Activated T-helper 2 cell treated with anti-CD3 and anti-CD28 coated beads, Interferon-gamma antibody, Interleukin-2, Interleukin-4, amounts not matched to agents 10 μg/mL and 5 μg/mL and 100 μg/mL, durations not matched to agents 14 hours and 24 hours and 36 hours (primary cell): ENCODE data around the gene FAIM2. TPM values are rescaled to one million over a fixed set of nuclear protein-coding genes. Genes with fewer than 3 reads are reported as not detected.
A peak's percentile ranks its signal among the peaks of the same experiment; 100 is the strongest.

Experiments used
- DNase-seq: peaks from one replicate; pipeline ENCODE4 v3.0.0; 2021; ENCODE audit warnings: low spot score
- H3K27ac Mint-ChIP-seq: one replicate; pipeline ENCODE4 v1.8.0; 2021; ENCODE audit warnings: mixed read lengths
- H3K27me3 Mint-ChIP-seq: one replicate; pipeline ENCODE4 v1.8.0; 2021; ENCODE audit warnings: low read depth, mixed read lengths
- H3K36me3 Mint-ChIP-seq: one replicate; pipeline ENCODE4 v1.8.0; 2021; ENCODE audit warnings: low read depth, mixed read lengths
- H3K4me1 Mint-ChIP-seq: one replicate; pipeline ENCODE4 v1.8.0; 2021; ENCODE audit warnings: low read depth, mixed read lengths
- H3K4me3 Mint-ChIP-seq: one replicate; pipeline ENCODE4 v1.8.0; 2021; ENCODE audit warnings: low read depth, mild to moderate bottlenecking, moderate library complexity, mixed read lengths
- H3K9me3 Mint-ChIP-seq: one replicate; pipeline ENCODE4 v1.8.0; 2021; ENCODE audit warnings: mixed read lengths
- intact Hi-C: fragments of 100-400 bp; cut with micrococcal nuclease; formaldehyde crosslinking; loops from one replicate; pipeline ENCODE4 v1.15.1; 2023
- total RNA-seq: library from RNA; stranded (reverse); gene quantifications from 2 replicates; pipeline ENCODE4 v1.2.3, GENCODE V29; 2022

FAIM2 gene
- total RNA-seq, 1 donor from 2014 or later = 0.23 TPM

- Mint-ChIP-seq H3K4me3 (peak overlapping the region; percentile 72), H3K4me1 (peaks cover 22% of the 10 kb centered on the region), H3K9me3 (no peaks in the 10 kb centered on the region), H3K27me3 (no peaks in the 10 kb centered on the region), H3K36me3 (no peaks in the 10 kb centered on the region), H3K27ac (peak overlapping the region; percentile 92)
- DNase-seq = peak; percentile 77
- intact Hi-C loops = loop anchor here (2.0 to 5.0 kb wide), 2 partner anchors 17 to 78 kb away; no protein-coding TSS in a partner anchor
These were observed 41.8 kb upstream of the FAIM2 start for GRCh38 chr12:49945394-49946080.

DNA sequence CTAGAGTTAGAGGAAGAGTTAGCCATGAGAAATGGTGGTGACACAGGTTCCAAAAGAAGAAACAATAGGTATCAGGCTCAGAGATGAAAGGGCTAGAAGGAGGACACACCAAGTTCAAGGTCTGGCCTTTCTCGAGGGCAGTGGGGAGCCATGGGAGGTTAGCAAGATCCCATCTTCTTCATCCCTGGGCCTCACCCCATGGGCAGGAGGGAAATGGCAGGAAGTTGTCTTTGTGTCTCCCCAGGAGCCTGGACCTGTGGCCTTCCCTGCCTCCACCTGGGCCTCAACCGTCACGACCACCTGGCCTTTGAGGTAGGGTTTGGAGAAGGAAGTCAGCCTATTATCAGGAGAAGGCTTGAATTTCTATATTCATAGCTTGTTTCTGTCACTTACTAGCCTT, 41.0 kb upstream of the FAIM2 start:
- Mint-ChIP-seq H3K4me1 (peaks cover 22% of the 10 kb centered on the region), H3K36me3 (no peaks in the 10 kb centered on the region), H3K4me3 (peak overlapping the region; percentile 22), H3K27me3 (no peaks in the 10 kb centered on the region), H3K27ac (peak overlapping the region; percentile 28), H3K9me3 (no peaks in the 10 kb centered on the region)
- intact Hi-C loops = loop anchor here (5.0 kb wide), 1 partner anchor 77 kb away; no protein-coding TSS in a partner anchor
- no peak for DNase-seq

- Mint-ChIP-seq H3K4me3 (no peak overlapping the region), H3K36me3 (no peaks in the 10 kb centered on the region), H3K4me1 (peaks cover 22% of the 10 kb centered on the region), H3K9me3 (no peaks in the 10 kb centered on the region), H3K27me3 (no peaks in the 10 kb centered on the region), H3K27ac (no peak overlapping the region)
- no peak for DNase-seq
- intact Hi-C loops = no loop called here
These were observed 40.3 kb upstream of the FAIM2 start for GRCh38 chr12:49944046-49944445.

GRCh38 chr12:49943625-49943960, 39.9 kb upstream of the FAIM2 start:
- no peak for DNase-seq
- intact Hi-C loops = no loop called here
- Mint-ChIP-seq H3K36me3 (no peaks in the 10 kb centered on the region), H3K4me1 (peaks cover 22% of the 10 kb centered on the region), H3K4me3 (no peak overlapping the region), H3K27me3 (no peaks in the 10 kb centered on the region), H3K9me3 (no peaks in the 10 kb centered on the region), H3K27ac (no peak overlapping the region)

GRCh38 chr12:49942921-49943624, 39.4 kb upstream of the FAIM2 start:
- no peak overlapping the region for H3K4me3 Mint-ChIP-seq
- H3K36me3 Mint-ChIP-seq = no peaks in the 10 kb centered on the region
- H3K27ac Mint-ChIP-seq = no peak overlapping the region
- intact Hi-C loops = no loop called here
- no peaks in the 10 kb centered on the region for H3K9me3 Mint-ChIP-seq
- no peaks in the 10 kb centered on the region for H3K27me3 Mint-ChIP-seq
- peaks cover 22% of the 10 kb centered on the region for H3K4me1 Mint-ChIP-seq
- DNase-seq = no peak

GRCh38 chr12:49942512-49942893, 38.8 kb upstream of the FAIM2 start:
- peaks cover 22% of the 10 kb centered on the region for H3K4me1 Mint-ChIP-seq
- no peaks in the 10 kb centered on the region for H3K9me3 Mint-ChIP-seq
- H3K27ac Mint-ChIP-seq = peak overlapping the region; percentile 44
- H3K36me3 Mint-ChIP-seq = no peaks in the 10 kb centered on the region
- no peaks in the 10 kb centered on the region for H3K27me3 Mint-ChIP-seq
- intact Hi-C loops = no loop called here
- DNase-seq = no peak
- H3K4me3 Mint-ChIP-seq = no peak overlapping the region

DNA sequence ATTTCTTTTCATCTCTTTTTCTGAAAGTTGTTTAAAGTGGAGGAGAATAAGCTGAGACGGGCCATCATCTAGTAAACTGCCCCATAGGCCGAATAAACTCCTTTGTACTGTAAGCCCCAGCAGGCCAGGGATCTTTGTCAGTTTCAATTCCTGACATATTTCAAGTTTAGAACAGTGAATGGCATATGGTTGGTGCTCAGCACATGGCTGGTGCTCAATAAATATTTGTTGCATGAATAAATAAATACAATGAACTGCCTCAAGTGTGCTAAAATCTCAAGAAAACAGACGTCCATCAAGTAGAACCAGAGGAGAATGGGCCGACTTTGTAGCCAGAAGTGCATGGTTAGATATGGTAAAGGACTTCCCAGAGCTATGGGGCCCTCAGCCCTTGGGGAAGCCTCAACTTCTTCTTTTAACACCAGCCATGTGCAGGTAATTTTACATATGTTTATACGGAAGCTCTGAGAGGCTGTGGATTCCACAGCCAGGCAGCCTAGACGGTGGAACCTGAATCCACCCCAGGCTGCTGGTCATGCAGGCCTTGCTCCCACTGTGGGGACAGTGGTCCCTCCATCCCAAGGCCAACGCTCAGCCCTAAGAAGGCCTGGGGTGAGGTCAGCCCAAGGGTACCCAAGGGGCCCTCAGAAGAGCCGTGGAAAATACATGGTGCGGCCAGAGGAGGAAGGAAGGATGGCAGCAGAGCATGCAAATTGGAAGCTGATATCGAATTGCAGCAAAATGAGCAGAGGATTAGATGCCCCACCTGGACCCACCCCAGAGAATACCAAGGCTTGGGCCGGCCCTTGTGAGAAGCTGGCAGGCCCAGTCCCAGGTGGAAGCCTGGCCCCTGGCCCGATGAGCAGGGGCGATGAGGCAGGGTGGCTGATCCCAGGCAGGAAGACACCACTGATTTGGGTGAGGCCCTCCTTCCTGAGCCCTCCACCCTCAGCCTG, 38.1 kb upstream of the FAIM2 start:
- no peak overlapping the region for H3K27ac Mint-ChIP-seq
- H3K9me3 Mint-ChIP-seq = no peaks in the 10 kb centered on the region
- no peaks in the 10 kb centered on the region for H3K27me3 Mint-ChIP-seq
- H3K4me1 Mint-ChIP-seq = peaks cover 22% of the 10 kb centered on the region
- intact Hi-C loops = no loop called here
- DNase-seq = no peak
- H3K4me3 Mint-ChIP-seq = no peak overlapping the region
- no peaks in the 10 kb centered on the region for H3K36me3 Mint-ChIP-seq

GRCh38 chr12:49939707-49940106, 36.0 kb upstream of the FAIM2 start:
- H3K36me3 Mint-ChIP-seq = no peaks in the 10 kb centered on the region
- DNase-seq = no peak
- peaks cover 1% of the 10 kb centered on the region for H3K27me3 Mint-ChIP-seq
- H3K27ac Mint-ChIP-seq = no peak overlapping the region
- intact Hi-C loops = no loop called here
- H3K4me3 Mint-ChIP-seq = no peak overlapping the region
- H3K9me3 Mint-ChIP-seq = no peaks in the 10 kb centered on the region
- H3K4me1 Mint-ChIP-seq = peaks cover 4% of the 10 kb centered on the region

DNA sequence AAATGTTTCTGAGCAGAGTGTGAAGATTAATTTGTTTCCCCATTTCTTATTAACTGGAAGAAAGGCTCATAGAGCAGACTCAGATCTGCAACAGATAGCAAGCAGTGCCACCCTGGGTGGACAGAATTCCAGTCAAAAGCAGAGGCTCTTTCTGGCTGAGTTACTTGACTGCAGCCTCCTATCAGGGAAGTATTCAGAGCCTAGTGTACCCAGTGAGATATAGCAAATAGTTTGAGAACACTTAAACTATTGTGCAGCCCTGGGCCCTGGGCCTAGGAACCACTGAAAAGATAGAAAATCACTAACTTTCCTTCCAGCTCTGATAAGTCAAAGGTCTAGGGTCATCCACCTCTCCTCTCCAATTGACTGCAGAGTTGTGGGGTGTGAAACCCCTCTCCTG, 35.6 kb upstream of the FAIM2 start:
- no peak overlapping the region for H3K27ac Mint-ChIP-seq
- H3K27me3 Mint-ChIP-seq = peaks cover 3% of the 10 kb centered on the region
- intact Hi-C loops = no loop called here
- H3K4me1 Mint-ChIP-seq = peaks cover 4% of the 10 kb centered on the region
- H3K4me3 Mint-ChIP-seq = no peak overlapping the region
- no peaks in the 10 kb centered on the region for H3K36me3 Mint-ChIP-seq
- no peaks in the 10 kb centered on the region for H3K9me3 Mint-ChIP-seq
- DNase-seq = no peak

- H3K36me3 Mint-ChIP-seq = no peaks in the 10 kb centered on the region
- intact Hi-C loops = no loop called here
- H3K9me3 Mint-ChIP-seq = no peaks in the 10 kb centered on the region
- peaks cover 4% of the 10 kb centered on the region for H3K4me1 Mint-ChIP-seq
- H3K4me3 Mint-ChIP-seq = no peak overlapping the region
- no peak for DNase-seq
- H3K27me3 Mint-ChIP-seq = peaks cover 3% of the 10 kb centered on the region
- H3K27ac Mint-ChIP-seq = no peak overlapping the region
These were observed 34.1 kb upstream of the FAIM2 start for GRCh38 chr12:49937639-49938300.

- Mint-ChIP-seq H3K27ac (no peak overlapping the region), H3K36me3 (no peaks in the 10 kb centered on the region), H3K9me3 (no peaks in the 10 kb centered on the region), H3K4me1 (peaks cover 2% of the 10 kb centered on the region), H3K27me3 (peaks cover 3% of the 10 kb centered on the region), H3K4me3 (no peak overlapping the region)
- DNase-seq = no peak
- intact Hi-C loops = no loop called here
These were observed 33.2 kb upstream of the FAIM2 start for GRCh38 chr12:49936925-49937324.

DNA sequence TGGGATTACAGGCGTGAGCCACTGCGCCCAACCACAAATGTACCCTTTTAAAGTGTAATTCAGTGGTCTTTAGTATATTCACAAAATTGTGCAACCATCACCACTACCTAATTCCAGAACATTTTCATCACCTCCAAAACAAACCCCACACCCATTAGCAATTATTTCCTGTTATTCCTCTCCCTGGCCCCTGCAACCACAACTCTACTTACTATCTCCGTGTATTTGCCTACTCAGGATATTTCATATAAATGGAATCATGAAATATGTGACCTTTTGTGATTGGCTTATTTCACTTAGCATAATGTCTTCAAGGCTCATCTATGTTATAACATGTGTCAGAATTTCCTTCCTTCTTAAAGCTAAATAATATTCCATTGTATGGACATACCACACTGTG, 30.8 kb upstream of the FAIM2 start:
- H3K27me3 Mint-ChIP-seq = peaks cover 5% of the 10 kb centered on the region
- intact Hi-C loops = no loop called here
- peaks cover 2% of the 10 kb centered on the region for H3K4me1 Mint-ChIP-seq
- H3K9me3 Mint-ChIP-seq = no peaks in the 10 kb centered on the region
- no peak overlapping the region for H3K4me3 Mint-ChIP-seq
- H3K36me3 Mint-ChIP-seq = no peaks in the 10 kb centered on the region
- H3K27ac Mint-ChIP-seq = no peak overlapping the region
- no peak for DNase-seq
